Epithelial cell of umbilical artery (primary cell): ENCODE results near the gene RNASEH2A. TPM values are rescaled to one million over a fixed set of nuclear protein-coding genes. Genes with fewer than 3 reads are reported as not detected.

Experiments used
- total RNA-seq: library from RNA; depleted of rRNA; stranded (reverse); fragments of >200 nt; gene quantifications from 2 replicates; pipeline ENCODE4 v1.2.3, GENCODE V29; 2014

Gene RNASEH2A
- 35.4 and 36.8 TPM in 2 replicates for total RNA-seq

GRCh38 chr19:12806242-12807081, at the start of gene RNASEH2A:
RNASEH2A (plus strand) TSS chr19:12806584; CDS start chr19:12806674, 90 bp downstream.

DNA sequence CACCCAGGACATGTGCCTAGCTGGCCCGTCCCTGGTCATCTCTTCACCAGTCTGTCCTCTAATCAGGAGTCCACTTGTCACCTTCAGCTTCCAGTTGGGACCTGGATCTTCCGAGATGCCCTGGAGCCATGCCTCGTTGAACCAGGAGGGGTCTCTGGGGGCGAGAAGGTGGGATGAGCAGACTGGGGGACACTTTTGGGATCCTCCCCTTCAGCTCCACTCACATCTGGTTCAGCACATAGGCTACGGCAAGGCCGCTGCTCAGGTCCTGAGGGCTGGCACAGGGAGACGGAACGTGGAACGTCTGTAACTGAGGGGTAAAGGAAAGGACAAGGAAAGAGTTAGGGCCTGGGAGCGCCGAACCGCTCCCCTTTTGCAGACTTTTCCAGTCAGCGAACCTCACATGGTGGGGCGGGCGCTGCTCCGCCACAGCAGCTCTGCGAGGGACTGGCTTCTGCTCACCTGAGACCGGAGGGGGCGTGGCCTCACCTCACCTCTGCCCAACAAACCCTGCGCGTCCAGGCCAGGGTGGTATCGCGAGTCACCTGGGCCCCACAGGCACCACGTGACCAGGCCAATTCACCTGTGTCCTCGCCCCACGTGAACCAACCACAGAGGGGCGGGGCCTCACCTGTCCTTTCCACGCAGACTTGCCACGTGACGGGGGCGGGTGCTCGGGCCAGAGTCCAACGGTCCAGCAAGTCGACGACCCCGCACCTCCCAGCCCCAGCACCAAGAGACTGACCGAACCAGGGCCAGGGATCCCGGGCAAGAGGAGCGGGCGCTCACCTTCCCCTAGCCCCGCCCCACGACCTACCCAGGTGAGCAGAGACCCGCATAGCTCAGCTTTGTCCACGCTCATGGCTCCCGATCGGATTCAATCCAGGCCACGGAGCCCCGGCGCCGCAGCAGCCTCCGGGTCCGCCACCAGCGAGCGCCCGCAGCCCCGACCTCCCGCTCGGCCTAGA, 31.5 kb upstream of the RNASEH2A start, which contains the start of gene HOOK2:
HOOK2 (minus strand) TSS at position 965 of the 968 bp plus-strand sequence; CDS start at position 862, 103 bp downstream.

GRCh38 chr19:12791345-12792050, 14.9 kb upstream of the RNASEH2A start, which contains the start of gene JUNB:
JUNB (plus strand) TSS chr19:12791486; CDS start chr19:12791772, 286 bp downstream.

GRCh38 chr19:12801466-12802266, 4.7 kb upstream of the RNASEH2A start, which contains the start of the genes PRDX2 and THSD8:
PRDX2 (minus strand) TSS chr19:12801800; CDS start chr19:12801261, 539 bp downstream.
THSD8 (plus strand) TSS chr19:12802069; CDS start chr19:12802072, 3 bp downstream.

DNA sequence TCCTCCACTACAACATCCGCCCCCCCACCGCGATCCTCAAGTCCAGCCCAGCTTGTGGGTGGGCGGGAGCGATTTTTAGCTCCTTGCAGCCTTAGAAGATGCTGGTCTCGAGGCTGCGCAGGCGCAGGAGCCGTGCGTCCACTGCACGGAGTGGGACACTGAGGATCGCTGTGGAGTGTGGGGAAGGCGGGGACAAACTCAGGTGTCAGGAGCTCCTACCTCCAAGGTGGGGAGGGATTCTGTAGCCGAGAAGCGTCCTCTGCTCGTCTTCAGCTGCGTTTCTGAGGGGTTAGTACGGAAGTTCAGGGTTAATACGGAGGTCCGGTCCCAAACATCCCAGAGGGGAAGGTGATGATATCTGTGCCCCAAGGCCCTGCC, 28.2 kb downstream of the RNASEH2A start, which contains the start of gene RTBDN:
RTBDN (minus strand) TSS at position 14 of the 378 bp plus-strand sequence. CDS start 4,600 bp downstream, outside the sequence.

DNA sequence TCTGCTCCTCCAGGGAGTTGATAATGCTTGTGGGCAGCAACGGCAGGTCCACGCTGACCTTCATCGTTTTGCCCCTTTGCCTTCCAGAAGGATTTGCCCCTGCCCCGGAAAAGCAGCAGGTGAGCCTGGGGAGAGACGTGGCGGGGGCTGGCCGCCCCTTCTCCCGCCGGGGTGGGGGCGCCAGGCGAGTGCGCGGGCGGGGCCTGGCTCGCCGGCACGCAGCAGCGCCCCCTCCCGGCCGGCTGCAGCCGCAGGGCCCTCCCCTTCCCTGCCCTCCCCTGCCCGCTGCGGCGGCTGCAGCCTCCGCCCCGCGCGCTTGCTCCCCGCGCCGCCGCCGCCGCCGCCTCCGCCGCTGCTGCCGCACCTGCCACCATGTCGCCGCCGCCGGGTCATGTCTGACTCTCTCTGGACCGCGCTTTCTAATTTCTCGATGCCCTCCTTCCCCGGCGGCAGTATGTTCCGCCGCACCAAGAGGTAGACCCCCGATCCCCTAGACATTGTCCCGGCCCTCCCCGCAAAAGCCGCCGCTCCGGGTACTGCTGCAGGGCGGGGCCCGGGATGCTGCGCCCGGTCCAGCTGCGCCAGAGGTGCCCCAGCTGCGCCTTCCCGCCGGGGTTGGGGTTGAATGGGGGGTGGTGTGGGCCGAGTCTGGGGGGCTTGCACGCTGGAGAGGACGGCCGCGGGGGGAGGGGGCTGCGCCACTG, 31.9 kb downstream of the RNASEH2A start, which contains the start of gene MAST1:
MAST1 (plus strand) TSS at position 334 of the 704 bp plus-strand sequence; CDS start at position 392, 58 bp downstream.

Other genes starting within 250 kb of the RNASEH2A start
- 4.5 and 7.8 TPM in 2 replicates for gene ZNF490, start 195.8 kb upstream of the RNASEH2A start, total RNA-seq
- gene ZNF791, start 195.7 kb upstream of the RNASEH2A start, total RNA-seq: 10.8 and 14.9 TPM in 2 replicates
- 20.5 and 24.0 TPM in 2 replicates for gene MAN2B1, start 139.8 kb upstream of the RNASEH2A start, total RNA-seq
- gene WDR83, start 139.8 kb upstream of the RNASEH2A start, total RNA-seq: 8.8 and 9.6 TPM in 2 replicates
- 59.4 and 60.9 TPM in 2 replicates for gene DHPS, start 124.7 kb upstream of the RNASEH2A start, total RNA-seq
- gene GNG14, start 118.6 kb upstream of the RNASEH2A start, total RNA-seq: not detected in 2 replicates
- 7.0 and 14.6 TPM in 2 replicates for gene FBXW9, start 110.0 kb upstream of the RNASEH2A start, total RNA-seq
- gene TNPO2, start 82.7 kb upstream of the RNASEH2A start, total RNA-seq: 17.2 and 23.4 TPM in 2 replicates
- gene TRIR, start 71.9 kb upstream of the RNASEH2A start, total RNA-seq: 143 and 162 TPM in 2 replicates
- gene GET3, start 69.1 kb upstream of the RNASEH2A start, total RNA-seq: 89.0 and 108 TPM in 2 replicates
- not detected in 2 replicates for gene BEST2, start 54.8 kb upstream of the RNASEH2A start, total RNA-seq
- gene HOOK2, start 31.0 kb upstream of the RNASEH2A start, total RNA-seq: 7.1 and 8.5 TPM in 2 replicates
- gene JUNB, start 15.1 kb upstream of the RNASEH2A start, total RNA-seq: 48.3 and 73.4 TPM in 2 replicates
- gene PRDX2, start 4.8 kb upstream of the RNASEH2A start, total RNA-seq: 258 and 276 TPM in 2 replicates
- gene THSD8, start 4.5 kb upstream of the RNASEH2A start, total RNA-seq: not detected in 2 replicates
- not detected in 2 replicates for gene RTBDN, start 28.0 kb downstream of the RNASEH2A start, total RNA-seq
- gene MAST1, start 31.9 kb downstream of the RNASEH2A start, total RNA-seq: under 0.01 and 0.65 TPM in 2 replicates
- gene DNASE2, start 74.9 kb downstream of the RNASEH2A start, total RNA-seq: 15.6 and 21.4 TPM in 2 replicates
- under 0.01 TPM in 1 of 2 replicates, not detected in the other for gene KLF1, start 80.6 kb downstream of the RNASEH2A start, total RNA-seq
- 48.1 and 50.6 TPM in 2 replicates for gene GCDH, start 84.6 kb downstream of the RNASEH2A start, total RNA-seq
- 0.30 and 0.32 TPM in 2 replicates for gene SYCE2, start 112.7 kb downstream of the RNASEH2A start, total RNA-seq
- gene FARSA, start 127.1 kb downstream of the RNASEH2A start, total RNA-seq: 60.1 and 63.2 TPM in 2 replicates
- gene CALR, start 132.0 kb downstream of the RNASEH2A start, total RNA-seq: 1,595 and 1,926 TPM in 2 replicates
- 50.0 and 66.1 TPM in 2 replicates for gene RAD23A, start 139.3 kb downstream of the RNASEH2A start, total RNA-seq
- gene GADD45GIP1, start 150.6 kb downstream of the RNASEH2A start, total RNA-seq: 34.7 and 39.3 TPM in 2 replicates
- gene DAND5, start 163.0 kb downstream of the RNASEH2A start, total RNA-seq: not detected in 2 replicates
- 5.5 and 13.1 TPM in 2 replicates for gene NFIX, start 188.9 kb downstream of the RNASEH2A start, total RNA-seq